Mucosa of stomach (tissue), 1 donor: ENCODE results near the gene CNKSR2.

Experiments used
- H3K27me3 ChIP-seq: one replicate; pipeline ENCODE4 v1.7.0; 2013; ENCODE audit warnings: mild to moderate bottlenecking, low read length; ENCODE audit not compliant: control insufficient read depth, insufficient read depth
- H3K36me3 ChIP-seq: one replicate; pipeline ENCODE4 v1.7.0; 2013; ENCODE audit warnings: low read length; ENCODE audit not compliant: control insufficient read depth, insufficient read depth
- H3K4me1 ChIP-seq: one replicate; pipeline ENCODE4 v1.7.0; 2013; ENCODE audit warnings: mild to moderate bottlenecking, low read length; ENCODE audit not compliant: control insufficient read depth, insufficient read depth
- H3K4me3 ChIP-seq: one replicate; pipeline ENCODE4 v1.7.0; 2013; ENCODE audit warnings: low read length
- H3K9ac ChIP-seq: one replicate; pipeline ENCODE4 v1.7.0; 2013; ENCODE audit warnings: mild to moderate bottlenecking, low read length, moderate library complexity
- H3K9me3 ChIP-seq: one replicate; pipeline ENCODE4 v1.7.0; 2013; ENCODE audit warnings: mild to moderate bottlenecking, low read length, moderate library complexity; ENCODE audit not compliant: control insufficient read depth
- donor health status: Pancreatic carcinoma.

Gene CNKSR2

GRCh38 chrX:21384178-21384577 lies 10.0 kb downstream of the CNKSR2 start:
- Histone ChIP-seq H3K4me1 (no peaks in the 10 kb centered on the region), H3K9ac (no peak overlapping the region), H3K9me3 (no peaks in the 10 kb centered on the region), H3K27me3 (no peaks in the 10 kb centered on the region), H3K4me3 (no peak overlapping the region), H3K36me3 (no peaks in the 10 kb centered on the region)

GRCh38 chrX:21394792-21395191 lies 20.6 kb downstream of the CNKSR2 start:
- no peak overlapping the region for H3K9ac ChIP-seq
- no peaks in the 10 kb centered on the region for H3K27me3 ChIP-seq

DNA sequence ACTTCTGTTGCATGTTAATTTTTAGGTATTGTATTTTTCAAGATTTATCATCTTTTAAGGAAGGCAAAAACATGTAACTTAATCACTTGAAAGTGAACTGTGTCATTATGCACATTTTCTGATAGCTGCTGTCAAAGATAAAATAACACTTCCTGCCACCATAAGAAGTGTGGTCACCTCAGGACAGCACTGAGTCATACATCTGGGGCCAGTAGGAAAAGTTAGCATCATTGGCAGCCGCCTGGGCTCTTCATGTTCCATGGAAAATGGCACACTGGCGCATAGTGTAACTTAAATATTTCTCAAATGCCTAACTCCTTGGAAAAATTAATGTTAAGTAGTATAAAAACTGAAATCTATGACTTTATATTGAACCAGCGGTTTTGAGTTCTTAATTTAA lies 24.2 kb downstream of the CNKSR2 start:
- Histone ChIP-seq H3K4me1 (no peaks in the 10 kb centered on the region), H3K4me3 (no peak overlapping the region), H3K9me3 (no peaks in the 10 kb centered on the region), H3K36me3 (no peaks in the 10 kb centered on the region), H3K9ac (no peak overlapping the region), H3K27me3 (no peaks in the 10 kb centered on the region)

More at GRCh38 chrX:21394792-21395191, 20.6 kb downstream of the CNKSR2 start:
- Histone ChIP-seq H3K36me3 (no peaks in the 10 kb centered on the region), H3K9me3 (no peaks in the 10 kb centered on the region), H3K4me1 (no peaks in the 10 kb centered on the region), H3K4me3 (no peak overlapping the region)

DNA sequence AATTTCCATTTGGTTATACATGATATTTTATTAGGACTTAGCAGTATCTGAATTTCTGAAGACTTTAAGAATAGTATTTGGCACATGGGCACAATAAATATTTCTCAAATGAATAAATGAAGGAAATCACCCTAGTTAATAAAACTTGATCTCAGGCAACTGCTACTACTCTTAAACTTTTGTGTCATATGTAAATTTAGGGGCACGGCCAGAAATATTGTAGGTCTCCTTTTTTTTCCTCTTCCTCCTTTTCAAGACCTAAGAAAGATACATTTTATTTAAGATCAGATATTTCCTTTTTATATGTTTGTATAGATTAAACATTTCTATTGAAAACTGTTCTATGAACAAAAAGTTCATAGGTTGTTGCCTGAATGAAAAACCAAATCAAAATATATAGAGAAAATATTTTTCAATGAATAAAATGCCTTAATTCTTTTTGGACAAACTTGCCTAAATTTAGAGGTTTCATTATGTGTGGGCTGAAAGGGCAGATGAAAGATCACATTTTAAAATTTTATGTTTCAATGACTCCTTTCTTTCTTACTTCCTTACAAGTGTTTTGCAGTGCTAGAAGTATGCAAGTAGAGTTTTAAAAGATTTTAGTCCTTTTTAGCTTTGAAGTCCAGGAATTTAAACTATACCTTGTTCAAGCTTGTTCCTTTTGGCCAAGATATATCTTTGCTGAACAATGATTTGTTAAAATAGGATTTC lies 26.3 kb downstream of the CNKSR2 start:
- no peaks in the 10 kb centered on the region for H3K27me3 ChIP-seq
- no peaks in the 10 kb centered on the region for H3K36me3 ChIP-seq
- no peaks in the 10 kb centered on the region for H3K9me3 ChIP-seq
- H3K4me1 ChIP-seq, result no peaks in the 10 kb centered on the region
- H3K9ac ChIP-seq, result no peak overlapping the region
- H3K4me3 ChIP-seq, result no peak overlapping the region

GRCh38 chrX:21408307-21408706 lies 34.1 kb downstream of the CNKSR2 start:
- H3K27me3 ChIP-seq, result no peaks in the 10 kb centered on the region

GRCh38 chrX:21408788-21409187 lies 34.6 kb downstream of the CNKSR2 start:
- H3K4me3 ChIP-seq, result no peak overlapping the region
- no peak overlapping the region for H3K9ac ChIP-seq
- no peaks in the 10 kb centered on the region for H3K9me3 ChIP-seq
- no peaks in the 10 kb centered on the region for H3K27me3 ChIP-seq
- H3K4me1 ChIP-seq, result no peaks in the 10 kb centered on the region
- H3K36me3 ChIP-seq, result no peaks in the 10 kb centered on the region

More at GRCh38 chrX:21408307-21408706, 34.1 kb downstream of the CNKSR2 start:
- Histone ChIP-seq H3K9ac (no peak overlapping the region), H3K4me1 (no peaks in the 10 kb centered on the region), H3K36me3 (no peaks in the 10 kb centered on the region), H3K4me3 (no peak overlapping the region), H3K9me3 (no peaks in the 10 kb centered on the region)

DNA sequence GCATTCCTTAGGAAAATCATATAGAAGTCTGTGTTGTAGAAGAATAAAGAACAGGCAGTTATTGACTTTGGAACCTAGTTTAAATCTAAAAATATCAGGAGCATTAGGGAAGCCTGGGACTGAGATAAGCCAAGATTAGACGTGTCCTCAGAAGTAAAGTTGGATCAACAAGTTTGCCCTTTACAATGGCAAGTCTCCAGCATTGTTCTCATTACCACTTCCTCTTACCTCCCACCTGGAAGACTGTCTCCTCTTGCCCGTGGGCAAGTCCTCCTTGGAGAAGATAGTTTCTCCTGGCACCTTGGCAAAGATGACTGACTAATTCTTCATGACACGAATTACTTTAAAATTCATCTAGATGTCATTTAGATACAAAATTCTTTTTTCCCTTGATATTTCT lies 37.8 kb downstream of the CNKSR2 start:
- Histone ChIP-seq H3K27me3 (no peaks in the 10 kb centered on the region), H3K4me1 (no peaks in the 10 kb centered on the region), H3K9me3 (no peaks in the 10 kb centered on the region), H3K4me3 (no peak overlapping the region), H3K36me3 (no peaks in the 10 kb centered on the region), H3K9ac (no peak overlapping the region)

- H3K4me1 ChIP-seq, result no peaks in the 10 kb centered on the region
- H3K9ac ChIP-seq, result no peak overlapping the region
- no peaks in the 10 kb centered on the region for H3K9me3 ChIP-seq
- H3K27me3 ChIP-seq, result no peaks in the 10 kb centered on the region
- no peaks in the 10 kb centered on the region for H3K36me3 ChIP-seq
- no peak overlapping the region for H3K4me3 ChIP-seq
These were observed 38.7 kb downstream of the CNKSR2 start for GRCh38 chrX:21412883-21413282.

DNA sequence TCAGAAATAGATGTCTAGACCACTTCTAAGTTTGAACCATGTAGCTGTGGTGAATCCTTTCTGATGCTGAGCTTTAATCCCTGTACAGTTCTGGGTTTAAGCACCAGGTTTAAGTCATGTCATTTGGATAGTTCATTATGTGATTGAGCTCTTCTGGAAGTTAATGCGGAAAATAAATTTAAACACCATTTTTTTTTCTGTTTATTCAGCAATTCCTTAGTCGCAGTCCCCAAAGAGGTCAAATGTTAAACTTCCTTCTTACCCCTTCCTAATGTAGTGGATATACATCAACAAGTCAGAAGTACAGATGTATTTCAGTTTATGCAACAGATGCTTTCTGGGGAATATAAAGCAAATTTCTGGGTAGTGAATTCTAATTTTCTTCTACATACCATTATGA lies 52.9 kb downstream of the CNKSR2 start:
- H3K4me1 ChIP-seq, result no peaks in the 10 kb centered on the region
- H3K9me3 ChIP-seq, result no peaks in the 10 kb centered on the region
- no peaks in the 10 kb centered on the region for H3K27me3 ChIP-seq
- no peak overlapping the region for H3K9ac ChIP-seq
- no peak overlapping the region for H3K4me3 ChIP-seq
- no peaks in the 10 kb centered on the region for H3K36me3 ChIP-seq

- H3K4me3 ChIP-seq, result no peak overlapping the region
- no peaks in the 10 kb centered on the region for H3K36me3 ChIP-seq
- H3K27me3 ChIP-seq, result no peaks in the 10 kb centered on the region
- no peaks in the 10 kb centered on the region for H3K9me3 ChIP-seq
- no peak overlapping the region for H3K9ac ChIP-seq
- H3K4me1 ChIP-seq, result no peaks in the 10 kb centered on the region
These were observed 62.8 kb downstream of the CNKSR2 start for GRCh38 chrX:21437036-21437435.

DNA sequence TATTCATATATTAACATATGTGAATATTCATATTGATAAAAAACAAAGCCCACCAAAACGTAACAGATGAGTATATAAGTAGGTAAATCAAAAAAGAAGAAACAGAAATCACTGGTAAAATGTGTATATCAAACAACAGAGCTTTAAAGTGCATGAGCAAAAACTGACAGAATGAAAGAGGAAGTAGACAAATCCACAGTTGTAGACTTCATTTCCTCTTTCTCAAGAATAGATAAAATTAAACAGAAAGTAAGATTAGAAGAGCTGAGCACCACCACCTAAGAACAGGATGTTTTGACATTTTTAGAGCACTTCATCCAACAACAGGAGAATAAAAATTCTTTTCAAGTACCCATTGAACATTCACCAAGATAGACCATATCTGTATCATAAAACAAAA lies 64.6 kb downstream of the CNKSR2 start:
- H3K4me1 ChIP-seq, result no peaks in the 10 kb centered on the region
- H3K4me3 ChIP-seq, result no peak overlapping the region
- no peaks in the 10 kb centered on the region for H3K27me3 ChIP-seq
- H3K9me3 ChIP-seq, result no peaks in the 10 kb centered on the region
- no peaks in the 10 kb centered on the region for H3K36me3 ChIP-seq
- H3K9ac ChIP-seq, result no peak overlapping the region

- Histone ChIP-seq H3K9me3 (no peaks in the 10 kb centered on the region), H3K27me3 (no peaks in the 10 kb centered on the region), H3K4me1 (no peaks in the 10 kb centered on the region), H3K36me3 (no peaks in the 10 kb centered on the region), H3K9ac (no peak overlapping the region), H3K4me3 (no peak overlapping the region)
These were observed 66.7 kb downstream of the CNKSR2 start for GRCh38 chrX:21440911-21441310.

- H3K9ac ChIP-seq, result no peak overlapping the region
- H3K4me1 ChIP-seq, result no peaks in the 10 kb centered on the region
- no peaks in the 10 kb centered on the region for H3K9me3 ChIP-seq
- no peak overlapping the region for H3K4me3 ChIP-seq
- H3K36me3 ChIP-seq, result no peaks in the 10 kb centered on the region
- no peaks in the 10 kb centered on the region for H3K27me3 ChIP-seq
These were observed 83.5 kb downstream of the CNKSR2 start for GRCh38 chrX:21457718-21458117.
